HG03558 (cell line): Measurements from ENCODE around the gene PTPRM.

Experiments used
- ATAC-seq: cut with Tn5 transposase; IDR thresholded peaks from one replicate; pipeline ENCODE4 v1.9.1; 2021; ENCODE audit warnings: moderate number of reproducible peaks; ENCODE audit not compliant: unreplicated experiment; ENCODE audit errors: extremely low read depth

The PTPRM gene

DNA sequence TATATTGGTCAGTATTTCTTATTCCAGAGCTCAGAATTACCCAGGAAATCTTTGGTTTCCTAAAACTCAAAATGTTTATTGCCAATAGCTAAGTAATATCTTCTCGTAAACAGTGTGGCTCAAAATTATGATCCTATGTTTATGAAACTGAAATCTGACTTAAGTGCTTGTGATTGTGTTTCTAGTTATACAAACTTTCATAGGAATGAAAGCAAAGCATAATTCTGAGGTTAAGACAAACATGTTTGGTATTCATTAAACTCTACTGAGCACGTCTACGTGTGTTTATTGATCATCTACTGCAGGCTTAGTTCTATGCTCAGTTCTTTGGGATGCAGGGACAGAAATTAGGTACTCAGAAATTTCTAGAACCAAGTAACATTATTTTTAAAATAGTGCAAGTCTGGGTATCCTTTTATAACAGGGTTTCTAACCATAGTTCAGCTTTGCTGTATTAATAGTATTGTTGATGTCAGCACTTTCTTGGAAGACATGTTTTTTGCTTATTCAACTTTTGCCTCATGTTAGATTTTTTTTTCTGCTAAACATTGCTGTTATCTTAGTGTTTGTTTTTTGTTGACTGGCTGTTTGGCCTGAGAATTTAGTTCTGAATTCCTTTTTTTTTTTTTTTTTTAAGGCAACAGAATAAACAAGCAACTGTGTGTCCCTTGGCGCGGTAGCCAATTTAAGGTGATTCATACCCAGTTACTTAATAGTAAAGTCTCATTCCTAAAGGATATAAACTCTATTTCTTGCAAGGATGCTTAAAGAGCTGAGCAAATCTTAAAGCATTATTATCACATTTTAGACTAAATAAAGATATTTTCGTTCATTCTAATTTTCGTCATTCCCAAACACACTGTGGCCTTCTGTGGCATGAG is 31.3 kb downstream of the PTPRM start:
- ATAC-seq: no peak

- no peak for ATAC-seq
Measured at GRCh38 chr18:7600036-7600435, 32.9 kb downstream of the PTPRM start.

DNA sequence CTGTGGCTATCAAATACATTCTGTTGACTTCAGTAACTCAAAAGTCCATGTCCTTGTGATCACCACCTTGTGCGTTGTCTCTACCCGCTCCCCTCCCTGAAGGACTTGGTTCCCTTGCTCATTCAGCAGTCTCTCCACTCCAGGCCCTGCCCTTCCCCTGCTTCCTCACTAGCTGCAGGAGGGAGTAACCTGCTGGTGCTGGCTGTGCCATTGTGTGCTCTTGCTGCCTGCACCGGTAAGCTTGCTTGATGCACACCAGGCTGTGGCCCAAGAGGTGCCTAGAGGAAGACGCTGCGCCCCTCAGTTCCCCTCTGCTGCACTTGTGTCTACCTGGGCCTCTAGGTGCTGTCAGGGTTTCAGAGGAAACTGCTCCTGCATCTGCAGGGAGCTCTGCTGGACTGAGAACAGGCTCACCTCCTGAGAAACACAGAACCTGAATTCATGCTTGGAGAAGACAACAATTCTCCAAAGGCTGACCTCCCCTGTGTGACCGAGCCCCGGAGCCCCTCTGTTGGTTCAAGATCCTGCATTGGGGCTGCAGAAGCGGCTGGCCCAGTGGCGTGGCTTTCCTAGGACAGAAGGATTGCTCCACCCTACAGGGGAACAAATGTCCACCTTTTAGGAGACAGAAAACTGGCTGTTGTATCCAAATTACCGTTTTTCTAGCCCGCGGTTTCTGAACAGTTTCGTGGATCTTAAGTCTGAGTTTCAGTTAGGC is 33.6 kb downstream of the PTPRM start:
- no peak for ATAC-seq

DNA sequence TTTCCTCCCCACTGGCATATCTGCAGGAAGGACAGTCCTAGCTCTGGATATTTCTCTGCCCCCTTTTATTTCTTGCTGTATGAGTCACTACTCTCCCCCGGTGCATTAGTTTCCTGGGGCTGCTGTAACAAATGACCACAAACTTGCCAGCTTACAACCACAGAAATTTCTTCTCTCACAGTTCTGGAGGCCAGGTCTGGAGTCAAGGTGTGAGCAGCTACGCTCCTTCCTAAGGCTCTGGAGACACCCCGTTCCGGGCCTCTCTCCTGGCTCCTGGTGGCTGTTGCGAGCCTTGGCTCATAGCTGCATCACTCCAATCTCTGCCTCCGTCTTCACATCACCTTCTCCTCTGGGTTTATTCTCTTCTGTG is 34.1 kb downstream of the PTPRM start:
- ATAC-seq: no peak

DNA sequence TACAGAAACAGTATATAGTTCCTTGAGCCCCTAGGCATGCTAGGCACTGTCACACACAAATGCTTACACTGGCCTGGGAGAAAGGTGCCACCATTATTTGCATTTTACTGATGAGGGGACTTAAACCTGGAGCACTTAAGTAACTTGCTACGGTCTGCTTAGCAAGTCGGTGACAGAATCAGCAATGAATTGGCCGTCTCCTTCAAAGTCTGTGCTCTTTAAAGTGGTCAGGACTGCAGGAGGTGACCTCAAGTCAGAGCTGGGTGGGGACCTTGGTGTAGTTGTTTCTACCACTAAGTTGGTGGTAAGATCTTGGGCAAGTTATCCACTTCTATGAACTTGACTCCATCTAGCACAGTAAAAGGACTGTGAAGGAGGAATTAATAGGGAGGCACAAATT is 34.8 kb downstream of the PTPRM start:
- no peak for ATAC-seq

DNA sequence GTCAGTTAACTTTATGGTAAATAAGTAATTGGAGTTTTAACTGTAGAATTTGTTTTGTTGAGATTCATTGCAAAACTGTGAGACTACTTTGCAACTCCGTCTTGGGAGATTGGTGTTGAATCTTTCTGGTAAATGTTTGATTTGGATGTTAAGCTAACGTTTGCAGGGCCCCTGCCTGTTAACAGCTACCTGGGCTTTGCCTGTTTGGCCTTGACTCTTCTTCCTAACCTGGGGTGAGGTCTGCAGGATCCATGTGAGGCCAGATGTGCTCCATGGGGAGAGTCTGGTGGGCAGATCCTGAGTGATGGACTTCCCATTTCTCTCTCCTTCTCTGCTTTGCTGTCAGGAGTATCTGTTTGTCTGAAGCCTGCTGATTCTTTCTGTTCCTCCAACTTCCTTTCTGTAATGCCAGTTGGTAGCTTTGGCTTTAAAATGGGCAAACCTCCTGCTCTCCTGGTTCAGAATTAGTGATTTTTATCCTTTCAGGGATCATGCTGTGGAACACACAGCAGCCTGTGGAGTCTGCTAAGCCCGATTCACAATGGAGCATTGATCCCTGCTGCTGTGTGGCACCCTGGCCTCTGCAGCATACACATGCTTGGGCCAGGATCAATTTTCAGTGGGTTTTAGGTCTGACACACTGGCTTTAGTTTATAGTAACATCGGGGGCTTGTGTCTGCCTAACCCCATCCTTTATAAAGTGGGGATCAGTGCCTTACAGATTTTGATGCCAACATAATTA is 36.3 kb downstream of the PTPRM start:
- ATAC-seq: no peak

- no peak for ATAC-seq
Measured at GRCh38 chr18:7604361-7604760, 37.2 kb downstream of the PTPRM start.

DNA sequence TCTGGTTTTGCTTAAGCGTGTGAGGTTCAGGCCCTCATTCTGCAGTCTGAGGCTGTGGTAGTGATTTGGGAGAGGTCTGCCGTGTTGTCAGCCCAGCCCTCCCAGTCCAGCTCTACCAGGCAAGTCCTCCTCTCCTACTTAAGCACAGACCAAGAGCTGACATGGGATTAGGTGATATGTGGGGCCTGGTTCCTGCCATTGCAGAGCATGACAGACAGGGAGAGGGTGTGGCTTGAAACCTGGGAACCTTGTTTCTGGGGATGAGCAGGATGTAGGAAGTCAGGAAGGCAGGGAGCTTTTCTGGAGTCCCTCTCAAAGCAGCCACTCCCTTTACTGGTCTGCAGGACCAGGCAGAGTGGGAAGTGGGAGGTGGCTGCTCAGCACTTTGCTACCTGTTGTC is 38.6 kb downstream of the PTPRM start:
- ATAC-seq: no peak

DNA sequence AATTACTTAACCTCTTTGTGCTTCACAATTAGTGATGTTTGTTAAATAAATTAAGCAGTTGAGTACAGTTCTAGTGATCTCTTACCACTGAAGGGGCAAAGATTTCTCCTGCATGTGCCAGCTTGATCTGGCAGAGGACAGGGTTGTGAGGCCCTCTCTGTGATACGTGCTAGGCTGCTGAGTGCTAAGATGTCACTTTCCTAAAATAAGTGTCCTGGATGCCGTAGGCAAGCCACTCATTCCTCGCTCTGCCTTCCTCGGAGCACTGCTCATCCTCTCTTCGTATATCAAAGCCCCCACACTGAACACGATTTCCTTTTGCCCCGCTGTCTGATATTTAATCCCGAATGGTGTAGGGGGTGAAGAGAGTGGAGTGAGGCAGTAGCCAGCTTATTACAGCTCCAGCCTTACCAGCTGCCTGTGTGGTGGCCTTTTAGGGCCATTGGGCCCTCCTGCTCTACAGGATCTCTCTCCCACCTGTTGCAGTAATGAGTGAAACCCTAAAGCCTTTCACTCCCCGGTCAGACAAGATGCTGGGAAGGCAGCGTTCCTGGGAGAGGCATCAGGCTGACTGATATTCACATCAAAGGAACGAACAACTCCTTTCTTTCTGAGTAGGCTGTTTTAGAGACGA is 40.5 kb downstream of the PTPRM start:
- ATAC-seq: no peak

DNA sequence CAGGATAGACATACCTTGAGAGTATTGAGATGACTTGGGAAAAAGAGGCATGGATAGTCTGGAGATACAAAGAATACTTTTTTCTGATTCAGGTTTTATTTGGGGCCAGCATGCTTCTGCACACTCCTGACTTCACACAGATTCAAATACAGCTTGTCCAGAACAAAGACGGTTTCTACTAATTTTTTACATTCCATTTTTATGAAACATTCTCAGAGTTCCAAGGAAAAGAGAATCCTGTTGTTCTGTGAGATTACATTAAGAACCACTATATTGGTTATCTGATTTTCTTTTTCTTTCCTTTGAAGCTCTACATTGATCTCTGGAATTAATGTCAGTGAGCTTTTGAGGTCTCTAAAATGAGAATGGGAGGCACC is 41.0 kb downstream of the PTPRM start:
- no peak for ATAC-seq

DNA sequence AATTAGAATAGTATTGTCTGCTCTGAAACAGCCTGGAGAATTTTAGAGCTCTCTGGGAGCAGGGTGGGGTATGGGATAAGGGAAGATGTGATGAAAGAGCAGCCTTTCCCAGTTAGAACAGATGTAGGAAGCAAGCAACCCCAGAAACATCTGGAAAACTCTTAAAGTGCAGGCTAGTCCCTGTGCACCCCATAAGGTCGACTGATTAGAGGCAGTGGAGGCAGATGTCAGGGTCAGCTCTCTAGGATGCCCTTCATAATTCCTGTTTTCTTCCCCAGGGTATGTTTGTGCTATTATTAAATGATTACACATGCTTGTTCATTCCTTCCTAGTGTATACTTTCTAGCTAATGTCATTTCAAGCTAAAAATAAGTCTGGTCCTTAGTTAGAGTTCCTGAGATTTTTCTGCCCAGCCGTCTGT is 41.7 kb downstream of the PTPRM start:
- ATAC-seq: no peak

GRCh38 chr18:7609617-7610016 is 42.5 kb downstream of the PTPRM start:
- ATAC-seq: no peak

- no peak for ATAC-seq
Measured at GRCh38 chr18:7614042-7614441, 46.9 kb downstream of the PTPRM start.

GRCh38 chr18:7615840-7616239 is 48.7 kb downstream of the PTPRM start:
- ATAC-seq: no peak

DNA sequence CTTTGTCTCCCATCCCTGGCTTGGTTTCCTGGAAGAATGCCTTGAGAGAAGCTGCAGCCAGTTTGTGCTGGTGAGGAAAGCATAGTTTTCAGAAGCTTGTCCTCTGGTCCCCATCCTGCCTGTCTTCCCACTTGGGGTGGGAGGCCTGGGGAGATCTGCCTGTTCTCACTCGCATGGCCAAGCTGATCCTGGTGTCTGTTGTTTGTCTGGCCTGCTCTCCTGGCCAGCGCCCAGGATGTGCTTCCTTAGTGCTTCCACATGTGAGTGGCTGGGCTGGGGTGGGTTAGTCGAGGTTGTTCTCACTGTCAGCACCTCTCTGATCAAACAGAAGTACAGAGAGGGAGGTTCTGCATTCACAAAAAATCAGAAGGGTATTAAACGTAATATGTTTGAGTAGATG is 49.5 kb downstream of the PTPRM start:
- ATAC-seq: no peak

GRCh38 chr18:7617738-7618422 is 50.8 kb downstream of the PTPRM start:
- ATAC-seq: no peak

- ATAC-seq: no peak
Measured at GRCh38 chr18:7618891-7619442, 51.9 kb downstream of the PTPRM start.

DNA sequence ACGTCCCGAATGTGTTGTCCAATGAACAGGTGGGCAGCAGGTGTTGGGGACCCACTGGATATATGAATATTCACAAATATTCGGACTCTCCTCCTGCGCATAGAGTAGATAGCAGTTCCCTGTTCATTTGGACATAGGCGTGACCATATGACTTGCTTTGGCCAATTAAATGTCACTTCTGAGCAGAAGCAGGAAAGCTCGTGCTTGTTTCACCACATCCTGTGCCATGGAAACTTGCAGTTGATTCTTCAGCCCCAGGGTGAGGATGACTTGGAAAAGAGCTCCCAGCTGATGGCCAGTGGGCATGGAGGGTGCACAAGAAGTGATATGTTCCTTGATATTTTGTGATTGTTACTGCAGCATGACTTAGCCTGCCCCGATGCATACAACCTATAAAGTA is 52.6 kb downstream of the PTPRM start:
- no peak for ATAC-seq

DNA sequence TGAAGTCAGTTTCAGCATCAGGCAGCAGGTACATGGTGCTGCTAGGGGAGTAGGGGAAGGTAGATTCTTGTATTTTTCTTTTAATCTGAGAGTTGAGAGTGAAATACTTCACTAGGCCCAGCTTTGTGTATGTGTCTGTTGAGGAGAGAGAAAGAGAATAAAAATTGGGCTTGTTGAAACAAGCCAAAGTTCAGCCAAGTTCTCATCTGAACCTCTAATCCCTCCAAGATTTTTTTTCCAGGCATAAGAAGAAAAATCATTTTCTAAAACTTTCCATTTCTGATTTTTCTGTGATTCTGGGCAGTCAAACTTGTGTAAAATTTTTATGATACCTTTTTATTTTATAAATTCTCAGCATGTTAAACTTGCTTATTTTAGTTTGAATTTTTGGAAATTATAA is 55.6 kb downstream of the PTPRM start:
- ATAC-seq: no peak

DNA sequence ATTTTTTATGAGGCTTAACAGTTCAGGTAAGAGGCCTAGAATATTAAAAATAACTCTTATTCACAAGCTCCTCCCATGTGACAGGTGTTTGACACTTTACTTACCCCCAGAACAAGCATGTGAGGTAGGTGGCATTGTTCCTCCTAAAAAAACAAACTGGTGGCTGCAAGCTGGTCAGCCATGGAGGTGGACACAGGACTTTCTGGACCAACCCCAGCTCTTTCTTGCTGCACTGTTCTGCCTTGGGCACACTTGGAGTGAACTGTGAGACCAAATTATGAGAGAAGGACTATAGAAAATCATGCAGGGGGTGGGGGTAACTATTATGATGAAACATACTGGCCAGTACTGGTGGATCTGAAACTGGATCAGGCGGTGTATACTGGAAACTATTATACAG is 56.6 kb downstream of the PTPRM start:
- no peak for ATAC-seq
